H1 (cell line): ENCODE data around the gene LMBR1. TPM values are rescaled to one million over a fixed set of nuclear protein-coding genes. Genes with fewer than 3 reads are reported as not detected.

ENCODE experiments used
- CTCF ChIA-PET: fragments of 300-600 bp; sonication (Branson Sonifier 250); formaldehyde crosslinking; loops from one replicate; lab custom pipeline; 2021; ENCODE audit not compliant: partially characterized antibody; lab: Charles Lee
- POLR2A ChIA-PET: fragments of 300-600 bp; sonication (Branson Sonifier 250); formaldehyde crosslinking; loops from one replicate; lab custom pipeline; 2021; ENCODE audit warnings: inconsistent platforms; ENCODE audit not compliant: partially characterized antibody; lab: Charles Lee
- DNase-seq, 2 experiments: peaks; one replicate each; pipeline versions ENCODE4 v3.0.0 to v3.0.0-alpha.2; 2010 to 2022; ENCODE audit warnings: low spot score in 2 of 2, low read depth in 1 of 2, mixed read lengths in 1 of 2
- FAIRE-seq: peaks from 2 replicates; lab custom pipeline; 2011; peaks lifted over from hg19 to GRCh38; lab: Jason Lieb, UNC
- H2AFZ ChIP-seq: 2 replicates; pipeline ENCODE4 v1.8.1; 2012; ENCODE audit warnings: low read length, inconsistent platforms
- H2AK5ac ChIP-seq: 2 replicates; pipeline ENCODE4 v1.6.1; 2013; ENCODE audit warnings: low read depth, low read length
- H2BK120ac ChIP-seq: replicated peaks from 2 replicates; pipeline ENCODE3; 2013; ENCODE audit warnings: low read depth, low read length, inconsistent platforms
- H2BK12ac ChIP-seq: 2 replicates; pipeline ENCODE4 v1.6.1; 2013; ENCODE audit warnings: low read depth, low read length
- H2BK15ac ChIP-seq: 2 replicates; pipeline ENCODE4 v1.6.1; 2013; ENCODE audit warnings: low read length
- H2BK20ac ChIP-seq: 2 replicates; pipeline ENCODE4 v1.6.1; 2013; ENCODE audit warnings: low read length
- H2BK5ac ChIP-seq: 2 replicates; pipeline ENCODE4 v1.6.1; 2013; ENCODE audit warnings: low read depth, low read length
- H3K14ac ChIP-seq: 2 replicates; pipeline ENCODE4 v1.6.1; 2013; ENCODE audit warnings: inconsistent platforms; ENCODE audit not compliant: insufficient read length
- H3K18ac ChIP-seq: 2 replicates; pipeline ENCODE4 v1.6.1; 2013; ENCODE audit warnings: low read length; ENCODE audit errors: extremely low read depth
- H3K23ac ChIP-seq: 2 replicates; pipeline ENCODE4 v1.6.1; 2013; ENCODE audit warnings: inconsistent platforms; ENCODE audit not compliant: insufficient read length
- H3K23me2 ChIP-seq: 2 replicates; pipeline ENCODE4 v1.6.1; 2013; ENCODE audit warnings: low read depth, low read length
- H3K27ac ChIP-seq: 2 replicates; pipeline ENCODE4 v1.6.1; 2011; ENCODE audit warnings: low read depth, low read length, inconsistent platforms
- H3K27me3 ChIP-seq, 4 experiments: replicated peaks in 1 of 4; 1 replicate in 1 of 4; 2 replicates in 3 of 4; pipeline versions ENCODE4 v1.6.1 to v1.8.1; 2011 to 2013; ENCODE audit warnings: low read length in 3 of 4, mild to moderate bottlenecking in 3 of 4, inconsistent platforms in 2 of 4, mixed read lengths in 2 of 4, moderate library complexity in 1 of 4; ENCODE audit not compliant: control insufficient read depth in 3 of 4, insufficient read depth in 3 of 4; ENCODE audit errors: extremely low read depth in 1 of 4
- H3K36me3 ChIP-seq, 4 experiments: 2 replicates each; pipeline versions ENCODE4 v1.6.1 to v1.8.1; 2011 to 2013; ENCODE audit warnings: mild to moderate bottlenecking in 4 of 4, low read length in 3 of 4, moderate library complexity in 2 of 4, control low read depth in 1 of 4, inconsistent platforms in 1 of 4; ENCODE audit not compliant: insufficient read depth in 4 of 4, control insufficient read depth in 2 of 4
- H3K4ac ChIP-seq: replicated peaks from 2 replicates; pipeline ENCODE3; 2013; ENCODE audit warnings: low read length, low read depth, mixed read lengths, inconsistent platforms; ENCODE audit not compliant: insufficient read length
- H3K4me1 ChIP-seq, 4 experiments: replicated peaks in 1 of 4; 1 replicate in 1 of 4; 2 replicates in 3 of 4; pipeline versions ENCODE4 v1.6.1 to v1.8.1; 2011 to 2013; ENCODE audit warnings: low read length in 3 of 4, inconsistent platforms in 2 of 4, mixed read lengths in 1 of 4; ENCODE audit not compliant: insufficient read depth in 4 of 4, control insufficient read depth in 3 of 4
- H3K4me2 ChIP-seq, 2 experiments: 2 replicates each; pipeline versions ENCODE4 v1.6.1 to v1.8.1; 2011 to 2013; ENCODE audit warnings: low read depth in 2 of 2, low read length in 2 of 2, control low read depth in 1 of 2, inconsistent platforms in 1 of 2, mild to moderate bottlenecking in 1 of 2; ENCODE audit not compliant: insufficient read depth in 1 of 2
- H3K4me3 ChIP-seq, 4 experiments: fragments of 200-600, 300-600 bp in 1 of 4; sonication (generic), shearing (Covaris generic), sonication (Bioruptor Twin) in 1 of 4; 2 replicates each; pipeline versions ENCODE4 v1.5.1 to v1.8.1; 2011 to 2016; ENCODE audit warnings: low read length in 4 of 4, low read depth in 3 of 4, control low read depth in 2 of 4, inconsistent platforms in 2 of 4, mild to moderate bottlenecking in 2 of 4, mixed read lengths in 1 of 4, moderate library complexity in 1 of 4; ENCODE audit not compliant: insufficient read depth in 2 of 4; ENCODE audit errors: extremely low read depth in 1 of 4
- H3K56ac ChIP-seq: replicated peaks from 2 replicates; pipeline ENCODE3; 2013; ENCODE audit warnings: low read depth, mild to moderate bottlenecking, mixed read lengths, low read length, inconsistent platforms; ENCODE audit not compliant: insufficient read length
- H3K79me1 ChIP-seq: 2 replicates; pipeline ENCODE4 v1.6.1; 2013; ENCODE audit warnings: low read depth, low read length, control low read depth
- H3K79me2 ChIP-seq, 2 experiments: 2 replicates each; pipeline versions ENCODE4 v1.6.1 to v1.8.1; 2012 to 2013; ENCODE audit warnings: low read length in 2 of 2, mild to moderate bottlenecking in 2 of 2, inconsistent platforms in 1 of 2; ENCODE audit not compliant: insufficient read depth in 2 of 2, control insufficient read depth in 1 of 2
- H3K9ac ChIP-seq, 4 experiments: replicated peaks in 1 of 4; 1 replicate in 1 of 4; 2 replicates in 3 of 4; pipeline versions ENCODE4 v1.6.1 to v1.8.1; 2011 to 2013; ENCODE audit warnings: low read depth in 3 of 4, low read length in 3 of 4, control low read depth in 2 of 4, mild to moderate bottlenecking in 2 of 4, moderate library complexity in 2 of 4, inconsistent platforms in 1 of 4; ENCODE audit errors: extremely low read depth in 1 of 4
- H3K9me3 ChIP-seq, 2 experiments: 2 replicates each; pipeline versions ENCODE4 v1.6.1 to v1.8.1; 2012 to 2013; ENCODE audit warnings: mild to moderate bottlenecking in 2 of 2, moderate library complexity in 2 of 2, control low read depth in 1 of 2, inconsistent platforms in 1 of 2, low read depth in 1 of 2, low read length in 1 of 2, mixed read lengths in 1 of 2; ENCODE audit not compliant: insufficient read depth in 2 of 2
- H4K20me1 ChIP-seq, 2 experiments: replicated peaks in 1 of 2; 2 replicates each; pipeline versions ENCODE3 to v1.8.1; 2011 to 2013; ENCODE audit warnings: inconsistent platforms in 2 of 2, low read length in 2 of 2, mild to moderate bottlenecking in 1 of 2; ENCODE audit not compliant: insufficient read depth in 2 of 2, control insufficient read depth in 1 of 2
- H4K5ac ChIP-seq: 2 replicates; pipeline ENCODE4 v1.6.1; 2013; ENCODE audit warnings: low read length, low read depth, mixed read lengths, inconsistent platforms; ENCODE audit not compliant: insufficient read length
- H4K8ac ChIP-seq: 2 replicates; pipeline ENCODE4 v1.8.0; 2013; ENCODE audit warnings: mild to moderate bottlenecking, moderate library complexity, low read length, inconsistent platforms; ENCODE audit not compliant: insufficient read depth; ENCODE audit errors: extremely low read depth
- H4K91ac ChIP-seq: replicated peaks from 2 replicates; pipeline ENCODE3; 2013; ENCODE audit warnings: low read length, mixed read lengths, inconsistent platforms; ENCODE audit not compliant: insufficient read length
- EGR1 ChIP-seq: IDR thresholded peaks from 2 replicates; pipeline ENCODE4 v1.6.1; 2011; ENCODE audit warnings: low read depth, low read length, borderline replicate concordance
- EP300 ChIP-seq, 2 experiments: IDR thresholded peaks; 1 replicate in 1 of 2; 2 replicates in 1 of 2; pipeline ENCODE4 v1.6.1; 2011 to 2012; ENCODE audit warnings: low read depth in 2 of 2, low read length in 2 of 2, mild to moderate bottlenecking in 2 of 2, borderline replicate concordance in 1 of 2, inconsistent platforms in 1 of 2, moderate library complexity in 1 of 2
- KDM4A ChIP-seq: IDR thresholded peaks from one replicate; pipeline ENCODE4 v1.7.1; 2012; ENCODE audit warnings: low read depth, mild to moderate bottlenecking, moderate library complexity, low read length, inconsistent platforms; ENCODE audit not compliant: severe bottlenecking
- TBP ChIP-seq: IDR thresholded peaks from 2 replicates; pipeline ENCODE4 v1.6.1; 2011; ENCODE audit warnings: low read depth, low read length, improper control_type of control experiment
- WGBS, 2 experiments: shearing (Covaris generic) in 1 of 2; methylation state at CpG; one replicate each; pipeline versions ENCODE4 v1.1.6 to v1.1.7; 2013 to 2015; ENCODE audit warnings: low lambda C conversion rate in 2 of 2, mixed read lengths in 2 of 2, inconsistent platforms in 1 of 2, low coverage in 1 of 2, missing lambda C conversion rate in 1 of 2; ENCODE audit not compliant: insufficient replicate concordance in 2 of 2, insufficient coverage in 1 of 2, insufficient read length in 1 of 2; ENCODE audit errors: extremely low coverage in 1 of 2, missing lambda C conversion rate in 1 of 2; 5-methylcytosine and 5-hydroxymethylcytosine counted together
- polyA plus RNA-seq, 7 experiments: library from polyadenylated mRNA; depleted of rRNA in 3 of 7; stranded (reverse) in 5 of 7; unstranded in 2 of 7; fragments of >200 nt in 5 of 7; fragments of 200-250 nt in 2 of 7; gene quantifications; 1 replicate in 5 of 7; 2 replicates in 1 of 7; 4 replicates in 1 of 7; pipeline versions ENCODE4 v1.2.1 to v1.2.3, GENCODE V29; 2011 to 2013; ENCODE audit warnings: missing spikeins in 2 of 7, mixed read lengths in 2 of 7
- total RNA-seq: library from RNA; stranded (reverse); fragmentation: NEBNext Ultra II Directional; extraction: Animal tissue kit (Norgen Biotek cat#: 25700); gene quantifications from 2 replicates; pipeline ENCODE4 v1.2.1, GENCODE V29; 2021
- TF ChIP-seq, protein P1 (sequence below): IDR thresholded peaks from 2 replicates; pipeline ENCODE4 v1.6.1; 2012; ENCODE audit warnings: inconsistent platforms
- TF ChIP-seq, protein P2 (sequence below), 3 experiments: IDR thresholded peaks; 1 replicate in 2 of 3; 2 replicates in 1 of 3; pipeline versions ENCODE4 v1.5.1 to v1.6.1; 2011; ENCODE audit warnings: low read length in 3 of 3, mild to moderate bottlenecking in 3 of 3, inconsistent platforms in 2 of 3, low read depth in 1 of 3, moderate library complexity in 1 of 3; ENCODE audit not compliant: insufficient read depth in 1 of 3; ENCODE audit errors: control extremely low read depth in 1 of 3
- TF ChIP-seq, protein P3 (sequence below): IDR thresholded peaks from 2 replicates; pipeline ENCODE4 v1.6.1; 2012; ENCODE audit warnings: inconsistent platforms
- TF ChIP-seq, protein P4 (sequence below): IDR thresholded peaks from 2 replicates; pipeline ENCODE4 v1.6.1; 2011; ENCODE audit warnings: low read length, improper control_type of control experiment

Gene LMBR1
- total and polyA plus RNA-seq, 2 of the 8 experiments (the other 6 are each of a cell fraction or from before 2014, with no cell fraction given) = 15.1 to 70.4 TPM

- Histone ChIP-seq H3K4ac (no peak overlapping the region), H3K36me3 (no peaks in the 10 kb centered on the region), H3K18ac (no peak overlapping the region), H2BK12ac (no peak overlapping the region), H3K9me3 (no peaks in the 10 kb centered on the region), H4K91ac (no peak overlapping the region), H3K79me1 (no peaks in the 10 kb centered on the region), H2BK15ac (no peak overlapping the region), H4K8ac (no peak overlapping the region), H2BK20ac (no peak overlapping the region), H3K23me2 (no peaks in the 10 kb centered on the region), H4K20me1 (no peaks in the 10 kb centered on the region), H2BK120ac (no peak overlapping the region), H2AK5ac (no peak overlapping the region), H3K79me2 (no peaks in the 10 kb centered on the region), H2AFZ (no peak overlapping the region), H3K4me2 (no peak overlapping the region), H4K5ac (no peak overlapping the region), H3K27me3 (no peaks in the 10 kb centered on the region; a peak in 1 of 7 replicates), H3K56ac (no peak overlapping the region), H3K23ac (no peak overlapping the region), H3K9ac (no peak overlapping the region), H3K27ac (no peak overlapping the region), H3K14ac (no peak overlapping the region), H3K4me1 (no peaks in the 10 kb centered on the region), H3K4me3 (no peak overlapping the region), H2BK5ac (no peak overlapping the region)
- CTCF ChIA-PET = interaction anchor here (0.5 to 1.6 kb wide), 3 partner anchors 20 to 444 kb away, joined by 3 read pairs; no protein-coding TSS in a partner anchor
- DNase-seq = no peak
- FAIRE-seq = no peak
- POLR2A ChIA-PET = interaction anchor here (1.4 kb wide), 1 partner anchor 13 kb away, joined by 5 read pairs; the partner anchor contains the start of gene LMBR1
- WGBS, 2 experiments = 89% methylated on average over 4 of the region's 4 CpGs; no CpG with 5 or more reads in 1 of the 2 experiments
- TF ChIP-seq EP300 (IDR thresholded peaks at IDR 0.05; ENCODE audit: borderline replicate concordance in 1 of 2, low read depth in 2 of 2, low read length in 2 of 2) = no peak
- TF ChIP-seq, protein P1, sequence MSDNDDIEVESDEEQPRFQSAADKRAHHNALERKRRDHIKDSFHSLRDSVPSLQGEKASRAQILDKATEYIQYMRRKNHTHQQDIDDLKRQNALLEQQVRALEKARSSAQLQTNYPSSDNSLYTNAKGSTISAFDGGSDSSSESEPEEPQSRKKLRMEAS = no peak
- TF ChIP-seq, protein P2, sequence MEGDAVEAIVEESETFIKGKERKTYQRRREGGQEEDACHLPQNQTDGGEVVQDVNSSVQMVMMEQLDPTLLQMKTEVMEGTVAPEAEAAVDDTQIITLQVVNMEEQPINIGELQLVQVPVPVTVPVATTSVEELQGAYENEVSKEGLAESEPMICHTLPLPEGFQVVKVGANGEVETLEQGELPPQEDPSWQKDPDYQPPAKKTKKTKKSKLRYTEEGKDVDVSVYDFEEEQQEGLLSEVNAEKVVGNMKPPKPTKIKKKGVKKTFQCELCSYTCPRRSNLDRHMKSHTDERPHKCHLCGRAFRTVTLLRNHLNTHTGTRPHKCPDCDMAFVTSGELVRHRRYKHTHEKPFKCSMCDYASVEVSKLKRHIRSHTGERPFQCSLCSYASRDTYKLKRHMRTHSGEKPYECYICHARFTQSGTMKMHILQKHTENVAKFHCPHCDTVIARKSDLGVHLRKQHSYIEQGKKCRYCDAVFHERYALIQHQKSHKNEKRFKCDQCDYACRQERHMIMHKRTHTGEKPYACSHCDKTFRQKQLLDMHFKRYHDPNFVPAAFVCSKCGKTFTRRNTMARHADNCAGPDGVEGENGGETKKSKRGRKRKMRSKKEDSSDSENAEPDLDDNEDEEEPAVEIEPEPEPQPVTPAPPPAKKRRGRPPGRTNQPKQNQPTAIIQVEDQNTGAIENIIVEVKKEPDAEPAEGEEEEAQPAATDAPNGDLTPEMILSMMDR (IDR thresholded peaks at IDR 0.05; ENCODE audit: control extremely low read depth in 1 of 3, insufficient read depth in 1 of 3, low read depth in 1 of 3, low read length in 3 of 3) = no peak
- TF ChIP-seq, protein P3, sequence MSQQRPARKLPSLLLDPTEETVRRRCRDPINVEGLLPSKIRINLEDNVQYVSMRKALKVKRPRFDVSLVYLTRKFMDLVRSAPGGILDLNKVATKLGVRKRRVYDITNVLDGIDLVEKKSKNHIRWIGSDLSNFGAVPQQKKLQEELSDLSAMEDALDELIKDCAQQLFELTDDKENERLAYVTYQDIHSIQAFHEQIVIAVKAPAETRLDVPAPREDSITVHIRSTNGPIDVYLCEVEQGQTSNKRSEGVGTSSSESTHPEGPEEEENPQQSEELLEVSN = no peak
- no peak for TF ChIP-seq EGR1
- TF ChIP-seq KDM4A = no peak
- TF ChIP-seq TBP = no peak
- TF ChIP-seq, protein P4, sequence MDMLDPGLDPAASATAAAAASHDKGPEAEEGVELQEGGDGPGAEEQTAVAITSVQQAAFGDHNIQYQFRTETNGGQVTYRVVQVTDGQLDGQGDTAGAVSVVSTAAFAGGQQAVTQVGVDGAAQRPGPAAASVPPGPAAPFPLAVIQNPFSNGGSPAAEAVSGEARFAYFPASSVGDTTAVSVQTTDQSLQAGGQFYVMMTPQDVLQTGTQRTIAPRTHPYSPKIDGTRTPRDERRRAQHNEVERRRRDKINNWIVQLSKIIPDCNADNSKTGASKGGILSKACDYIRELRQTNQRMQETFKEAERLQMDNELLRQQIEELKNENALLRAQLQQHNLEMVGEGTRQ = no peak
These were observed 13.2 kb upstream of the LMBR1 start for GRCh38 chr7:156906200-156906649.
